COLO668 (cell line): Measurements from ENCODE around the gene STRIT1.
"Not testable (repeated sequence)": the region's sequence is repeated elsewhere in the genome, so short reads cannot be mapped to it uniquely, and the experiment has no call there.

Experiments
- DNase-seq: peaks from one replicate; lab custom pipeline; 2025; ENCODE audit not compliant: unreplicated experiment; lab: John Stamatoyannopoulos, UW

The STRIT1 gene

GRCh38 chr3:155271343-155271613 lies 22.2 kb downstream of the STRIT1 start:
- no peak for DNase-seq

DNA sequence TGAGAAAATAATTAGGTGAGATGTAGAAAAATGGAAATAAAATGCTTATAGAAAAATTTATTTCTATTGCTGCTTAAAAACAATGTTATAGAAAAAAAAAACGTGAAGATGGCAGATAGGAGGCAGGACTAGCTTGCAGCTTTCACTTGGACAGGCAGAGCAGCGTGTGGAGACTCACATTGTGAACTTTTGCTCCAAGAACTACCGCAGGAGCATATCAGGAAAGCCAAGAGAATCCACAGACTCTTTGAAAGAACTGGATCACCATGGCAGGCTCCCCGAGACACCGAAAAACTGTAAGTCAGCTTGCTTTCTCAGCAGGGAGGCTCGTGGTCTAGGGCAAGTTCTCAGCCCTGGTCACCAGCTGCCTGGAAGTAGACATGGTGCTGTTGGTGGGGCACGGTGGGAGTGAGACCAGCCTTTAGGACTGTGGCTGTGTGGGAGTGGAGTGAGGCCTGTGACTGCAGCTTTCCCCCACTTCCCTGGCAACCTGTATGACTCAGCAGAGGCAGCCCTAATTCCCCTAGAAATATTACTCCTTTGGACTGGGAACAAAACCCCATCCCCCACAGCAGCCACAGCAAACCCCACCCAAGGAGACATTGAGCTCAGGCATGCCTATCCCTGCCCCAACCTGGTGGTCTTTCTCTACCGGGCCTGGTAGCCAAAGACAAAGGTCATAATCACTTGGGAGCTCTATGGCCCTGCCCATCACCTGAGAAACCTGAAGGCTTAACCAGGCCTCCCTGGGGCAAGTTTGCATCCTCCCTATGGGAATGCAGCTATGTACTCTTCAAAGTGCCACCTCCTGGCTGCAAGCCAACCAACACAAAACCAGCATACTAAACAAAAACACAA lies 22.8 kb downstream of the STRIT1 start:
- no peak for DNase-seq

DNA sequence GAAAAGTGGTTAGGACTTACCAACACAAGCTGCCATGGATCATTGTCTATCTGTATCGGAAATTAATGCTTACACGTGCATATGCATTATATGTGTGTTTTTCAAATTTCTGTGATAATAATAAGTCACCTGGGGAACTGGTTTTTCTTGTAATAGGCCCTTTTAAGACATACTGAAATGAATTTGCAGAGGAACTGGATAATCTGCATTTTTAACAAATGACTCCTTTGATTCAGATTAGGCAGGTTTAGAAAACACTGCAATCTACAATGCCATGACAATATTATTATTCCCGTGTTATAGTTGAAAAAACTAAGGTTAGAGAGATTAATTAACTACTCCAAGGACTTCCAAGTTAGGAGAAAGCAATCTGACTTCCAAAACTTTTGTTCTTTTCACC lies 23.4 kb downstream of the STRIT1 start:
- no peak for DNase-seq

DNA sequence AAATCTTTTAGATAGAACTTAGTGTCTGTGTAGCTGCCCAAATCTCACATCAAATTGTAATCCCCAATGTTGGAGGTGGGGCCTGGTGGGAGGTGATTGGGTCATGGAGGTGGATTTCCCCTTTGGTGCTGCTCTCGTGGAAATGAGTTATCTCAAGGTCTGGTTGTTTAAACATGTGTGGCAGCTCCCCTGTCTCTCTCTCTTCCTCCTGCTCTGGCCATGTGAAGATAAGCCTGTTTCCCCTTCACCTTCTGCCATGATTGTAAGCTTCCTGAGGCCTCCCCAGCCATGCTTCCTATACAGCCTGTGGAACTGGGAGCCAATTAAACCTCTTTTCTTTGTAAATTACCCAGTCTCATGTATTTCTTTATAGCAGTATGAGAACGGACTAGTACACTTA lies 30.6 kb downstream of the STRIT1 start:
- DNase-seq, result not testable (repeated sequence)

- DNase-seq, result no peak
Observed at GRCh38 chr3:155262295-155262694, 31.2 kb downstream of the STRIT1 start.

- no peak for DNase-seq
Observed at GRCh38 chr3:155254445-155254844, 39.0 kb downstream of the STRIT1 start.

DNA sequence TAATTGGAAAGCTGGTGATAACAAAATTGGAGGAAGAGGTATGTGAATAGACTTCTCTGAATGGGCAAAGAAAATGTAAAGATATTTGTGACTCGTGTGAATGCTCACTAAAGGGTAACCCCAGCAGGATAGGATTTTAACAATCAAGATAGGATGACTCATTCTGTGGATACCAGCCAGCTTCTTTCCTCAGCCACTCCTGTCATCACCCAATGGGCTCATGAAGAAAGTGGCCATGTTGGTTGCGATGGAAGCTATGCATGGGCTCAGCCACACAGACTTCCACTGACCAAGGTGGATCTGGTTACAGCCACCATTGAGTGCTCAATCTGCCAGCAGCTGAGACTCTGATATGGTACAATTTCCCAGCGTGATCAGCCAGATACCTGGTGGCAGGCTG lies 40.9 kb downstream of the STRIT1 start:
- no peak for DNase-seq

GRCh38 chr3:155252021-155252420 lies 41.5 kb downstream of the STRIT1 start:
- no peak for DNase-seq

DNA sequence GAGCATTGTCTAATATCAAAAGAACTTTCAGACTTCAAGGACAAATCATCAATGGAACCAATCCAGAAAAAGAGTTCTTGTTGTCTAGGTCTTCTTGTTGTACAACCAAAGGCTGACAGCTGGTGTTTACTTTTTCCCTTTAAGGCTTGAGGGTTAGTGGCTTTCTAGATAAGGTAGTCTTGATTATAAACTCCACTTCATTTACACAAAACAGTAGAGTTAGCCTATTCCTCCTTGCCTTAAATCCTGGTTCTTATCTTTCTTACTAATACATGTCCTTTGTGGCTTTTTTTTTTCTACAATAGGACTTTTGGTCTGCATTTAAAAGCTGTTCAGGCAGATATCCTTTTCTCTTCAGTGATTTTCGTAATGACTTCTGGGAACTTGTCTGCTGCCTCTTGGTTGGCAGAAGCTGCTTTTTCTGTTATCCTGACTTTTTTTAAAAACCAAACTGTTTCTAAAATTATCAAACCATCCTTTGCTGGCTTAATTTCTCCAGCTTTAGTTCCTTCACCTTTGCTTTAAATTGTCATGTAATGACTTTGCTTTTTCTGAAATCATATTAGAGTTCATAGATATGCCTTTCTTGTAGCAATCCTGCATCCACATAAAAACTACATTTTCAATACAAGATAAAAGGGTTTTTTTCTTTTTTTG lies 44.8 kb downstream of the STRIT1 start:
- no peak for DNase-seq

GRCh38 chr3:155244699-155245098 lies 48.8 kb downstream of the STRIT1 start:
- no peak for DNase-seq

DNA sequence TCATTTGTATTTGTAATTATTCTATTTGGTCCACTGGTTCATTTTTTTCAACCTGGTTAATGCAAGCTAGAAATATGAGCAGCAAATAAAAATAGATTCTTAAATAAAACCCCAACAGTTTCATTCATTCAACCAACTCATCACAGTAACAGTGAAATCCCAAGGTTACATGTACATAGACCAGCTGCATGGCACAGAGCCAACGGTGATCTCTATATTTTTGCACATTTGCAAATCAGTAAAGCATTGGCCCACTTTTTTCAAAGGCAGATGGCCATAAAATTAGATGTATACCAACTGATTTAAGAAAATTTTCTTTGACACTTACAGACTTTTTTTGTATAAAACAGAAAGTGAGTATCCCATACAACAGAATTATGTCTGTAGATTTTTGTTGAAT lies 49.3 kb downstream of the STRIT1 start:
- no peak for DNase-seq

- no peak for DNase-seq
Observed at GRCh38 chr3:155243512-155243921, 50.0 kb downstream of the STRIT1 start.

DNA sequence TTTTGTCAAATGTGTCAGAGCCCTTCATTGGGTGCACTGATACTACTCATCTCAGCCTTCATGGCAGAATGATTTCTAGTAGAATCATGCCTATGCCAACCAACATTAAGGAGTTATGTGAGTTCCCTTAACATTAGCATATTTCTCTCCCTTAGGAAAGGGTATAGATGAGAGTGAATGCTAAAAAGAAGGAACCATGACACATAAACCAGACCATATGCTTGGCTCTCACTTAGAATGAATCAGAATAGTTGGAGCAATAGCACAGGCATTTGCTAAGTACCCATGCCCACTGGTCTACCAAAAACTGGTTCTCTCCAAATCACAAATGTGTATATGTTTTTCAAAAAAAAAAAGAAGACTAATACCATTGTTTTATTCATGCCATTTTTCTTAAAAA lies 51.1 kb downstream of the STRIT1 start:
- no peak for DNase-seq

DNA sequence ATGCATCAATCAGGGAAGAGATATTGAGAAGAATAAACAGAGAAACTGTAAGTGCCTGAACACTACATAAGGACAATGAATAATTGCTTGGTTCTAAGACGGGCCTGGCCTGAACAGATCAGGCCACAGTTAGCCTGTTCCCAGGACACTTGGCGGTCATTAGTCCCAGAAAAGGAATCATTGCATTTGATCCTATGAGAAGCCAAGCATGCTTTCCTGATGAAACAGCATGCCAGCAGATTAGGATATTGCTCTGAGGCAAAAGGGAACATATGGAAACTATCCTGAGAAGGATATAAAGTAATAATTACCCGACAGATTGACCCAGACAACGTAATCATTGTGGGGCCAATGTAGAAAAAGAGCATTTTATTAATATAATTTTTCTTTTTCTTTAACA lies 51.9 kb downstream of the STRIT1 start:
- no peak for DNase-seq
